Superior temporal gyrus (tissue), 1 donor: Measurements from ENCODE around the gene TRPM2.
A peak's percentile ranks its signal among the peaks of the same experiment; 100 is the strongest.

Experiments used
- DNase-seq: peaks from one replicate; pipeline ENCODE4 v3.0.0-alpha.2; 2016; ENCODE audit errors: extremely low spot score

The TRPM2 gene

DNA sequence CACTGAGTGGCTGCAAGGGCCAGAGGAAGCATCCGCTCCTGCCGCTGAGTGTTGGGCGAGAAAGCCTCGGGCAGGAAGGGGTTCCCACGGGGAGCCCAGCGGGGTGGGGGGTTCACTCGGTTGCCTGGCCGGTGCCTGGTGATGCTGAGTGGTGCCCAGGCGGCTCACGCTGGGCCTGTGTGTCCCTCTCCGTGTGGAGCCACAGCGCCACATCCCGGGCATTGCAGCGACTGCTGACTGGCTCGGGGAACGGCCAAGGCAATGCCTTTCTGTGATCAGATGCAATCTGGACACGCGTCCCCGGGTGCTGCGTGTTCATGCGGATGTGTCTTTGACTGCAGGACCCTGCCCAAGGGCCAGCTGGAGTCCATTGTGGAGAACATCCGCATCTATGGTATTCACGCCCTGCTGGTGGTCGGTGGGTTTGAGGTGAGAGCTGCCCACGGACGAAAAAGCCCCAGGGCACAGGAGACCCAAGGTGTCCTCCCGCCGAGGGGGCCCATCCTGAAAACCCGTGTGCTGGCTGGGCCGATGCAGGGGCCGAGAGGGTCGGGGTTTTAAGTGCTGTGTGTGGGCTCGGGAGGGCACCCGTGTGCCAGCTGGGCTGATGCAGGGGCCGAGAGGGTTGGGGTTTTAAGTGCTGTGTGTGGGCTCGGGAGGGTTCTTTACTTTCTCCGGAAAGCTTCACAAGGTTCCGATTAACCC is 30.6 kb upstream of the TRPM2 start:
- no peak for DNase-seq

DNA sequence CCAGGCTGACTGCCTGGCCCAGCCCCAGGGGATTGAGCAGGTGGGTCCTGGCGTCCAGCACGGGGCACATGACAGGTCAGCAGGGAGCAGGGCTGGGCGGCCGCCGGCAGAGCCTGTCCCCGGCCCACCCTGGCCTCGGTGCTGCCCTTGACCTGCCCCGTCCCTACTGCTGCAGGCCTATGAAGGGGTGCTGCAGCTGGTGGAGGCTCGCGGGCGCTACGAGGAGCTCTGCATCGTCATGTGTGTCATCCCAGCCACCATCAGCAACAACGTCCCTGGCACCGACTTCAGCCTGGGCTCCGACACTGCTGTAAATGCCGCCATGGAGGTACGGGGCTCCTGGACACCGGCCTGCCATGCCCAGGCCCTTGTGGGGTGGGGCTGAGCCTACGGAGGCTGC is 29.8 kb upstream of the TRPM2 start:
- DNase-seq: no peak

DNA sequence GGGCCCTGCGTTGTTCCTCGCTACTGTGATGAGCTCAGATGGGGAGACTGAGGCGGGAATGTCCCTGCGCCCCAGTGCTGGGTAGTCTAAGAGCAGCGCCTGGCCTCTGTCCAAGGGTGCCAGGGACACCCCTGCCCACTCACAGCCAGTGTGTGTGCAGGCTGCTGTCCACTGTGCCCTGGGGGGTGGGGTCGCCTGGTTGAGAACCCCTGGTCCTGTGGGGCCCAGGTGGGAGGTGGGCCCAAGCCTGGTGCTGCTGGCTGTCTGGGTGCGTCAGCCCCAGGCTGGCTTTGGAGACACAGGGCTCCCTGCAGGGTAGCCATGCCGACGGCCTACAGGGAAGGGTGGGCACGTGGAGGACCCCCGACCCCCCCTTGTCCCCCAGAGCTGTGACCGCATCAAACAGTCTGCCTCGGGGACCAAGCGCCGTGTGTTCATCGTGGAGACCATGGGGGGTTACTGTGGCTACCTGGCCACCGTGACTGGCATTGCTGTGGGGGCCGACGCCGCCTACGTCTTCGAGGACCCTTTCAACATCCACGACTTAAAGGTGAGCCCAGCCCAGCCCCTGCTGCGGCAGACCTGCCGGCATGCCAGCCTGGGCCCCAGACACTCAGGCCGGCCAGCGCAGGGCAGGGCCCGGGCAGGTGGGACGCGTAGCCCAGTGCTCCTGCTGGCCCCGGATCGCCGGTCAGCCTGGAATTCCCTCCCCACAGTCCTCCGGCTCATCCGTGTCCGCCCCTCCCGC is 29.1 kb upstream of the TRPM2 start:
- DNase-seq: no peak

DNA sequence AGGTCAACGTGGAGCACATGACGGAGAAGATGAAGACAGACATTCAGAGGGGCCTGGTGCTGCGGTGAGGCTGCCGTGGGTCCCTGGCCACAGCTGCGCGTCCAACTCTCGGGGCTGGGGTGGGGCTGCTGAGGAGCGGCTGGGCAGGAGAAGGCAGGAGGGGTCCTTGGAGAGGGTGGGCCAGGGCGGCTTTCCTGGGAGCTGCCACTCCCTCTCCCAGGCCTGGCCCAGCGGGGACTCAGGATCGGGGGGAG is 28.6 kb upstream of the TRPM2 start:
- DNase-seq: no peak

DNA sequence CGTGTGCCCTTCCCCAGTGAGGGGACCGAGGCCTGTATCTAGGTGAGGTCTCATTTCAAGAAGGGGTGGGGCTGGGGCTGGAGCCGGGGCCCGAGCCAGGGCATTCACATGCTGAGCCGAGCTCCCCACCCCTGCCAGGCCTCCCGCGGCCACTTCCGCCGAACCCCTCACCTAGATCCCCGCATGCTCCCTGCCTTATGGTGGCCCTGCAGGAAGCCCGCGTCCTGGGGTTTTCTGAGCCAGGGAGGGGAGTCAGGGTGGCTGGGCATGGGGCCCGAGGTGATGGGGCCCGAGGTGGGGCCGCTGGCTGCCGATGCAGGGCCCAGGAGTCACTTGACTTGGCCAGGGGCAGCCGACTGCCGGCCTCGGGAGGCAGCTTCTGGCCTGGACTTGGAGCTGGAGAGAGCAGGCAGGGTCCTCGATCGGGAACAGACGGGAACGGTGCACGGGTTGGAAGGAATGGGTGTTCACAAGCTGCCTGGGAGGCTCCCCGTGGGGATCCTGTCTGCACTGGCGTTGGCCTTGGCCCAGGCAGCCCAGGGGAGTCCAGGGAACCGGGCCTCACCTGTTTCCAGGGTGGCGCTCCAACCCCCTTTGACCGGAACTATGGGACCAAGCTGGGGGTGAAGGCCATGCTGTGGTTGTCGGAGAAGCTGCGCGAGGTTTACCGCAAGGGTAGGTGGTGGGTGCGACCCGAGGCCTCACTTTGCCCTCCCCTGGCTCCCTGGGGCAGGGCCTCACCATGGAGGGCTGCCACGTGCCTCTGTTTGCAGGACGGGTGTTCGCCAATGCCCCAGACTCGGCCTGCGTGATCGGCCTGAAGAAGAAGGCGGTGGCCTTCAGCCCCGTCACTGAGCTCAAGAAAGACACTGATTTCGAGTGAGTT is 27.8 kb upstream of the TRPM2 start:
- no peak for DNase-seq

DNA sequence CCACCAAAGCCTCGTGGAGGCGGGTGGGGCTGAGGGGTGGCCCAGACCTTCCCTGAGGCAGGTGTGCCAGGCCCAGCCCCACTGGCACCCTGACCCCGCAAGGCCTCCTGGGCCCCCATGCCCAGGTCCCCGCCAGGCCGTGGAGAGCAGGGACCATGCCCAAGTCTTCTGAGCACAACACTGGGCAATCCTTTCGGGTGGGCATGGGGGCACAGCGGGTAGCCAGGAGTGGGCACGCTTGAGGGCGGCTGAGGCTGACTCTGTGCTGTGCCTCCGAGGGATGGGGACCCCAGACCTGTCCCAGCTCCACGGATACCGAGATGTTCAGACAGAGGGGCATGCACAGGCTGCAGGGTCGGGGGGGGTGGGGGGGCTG is 27.2 kb upstream of the TRPM2 start:
- no peak for DNase-seq

DNA sequence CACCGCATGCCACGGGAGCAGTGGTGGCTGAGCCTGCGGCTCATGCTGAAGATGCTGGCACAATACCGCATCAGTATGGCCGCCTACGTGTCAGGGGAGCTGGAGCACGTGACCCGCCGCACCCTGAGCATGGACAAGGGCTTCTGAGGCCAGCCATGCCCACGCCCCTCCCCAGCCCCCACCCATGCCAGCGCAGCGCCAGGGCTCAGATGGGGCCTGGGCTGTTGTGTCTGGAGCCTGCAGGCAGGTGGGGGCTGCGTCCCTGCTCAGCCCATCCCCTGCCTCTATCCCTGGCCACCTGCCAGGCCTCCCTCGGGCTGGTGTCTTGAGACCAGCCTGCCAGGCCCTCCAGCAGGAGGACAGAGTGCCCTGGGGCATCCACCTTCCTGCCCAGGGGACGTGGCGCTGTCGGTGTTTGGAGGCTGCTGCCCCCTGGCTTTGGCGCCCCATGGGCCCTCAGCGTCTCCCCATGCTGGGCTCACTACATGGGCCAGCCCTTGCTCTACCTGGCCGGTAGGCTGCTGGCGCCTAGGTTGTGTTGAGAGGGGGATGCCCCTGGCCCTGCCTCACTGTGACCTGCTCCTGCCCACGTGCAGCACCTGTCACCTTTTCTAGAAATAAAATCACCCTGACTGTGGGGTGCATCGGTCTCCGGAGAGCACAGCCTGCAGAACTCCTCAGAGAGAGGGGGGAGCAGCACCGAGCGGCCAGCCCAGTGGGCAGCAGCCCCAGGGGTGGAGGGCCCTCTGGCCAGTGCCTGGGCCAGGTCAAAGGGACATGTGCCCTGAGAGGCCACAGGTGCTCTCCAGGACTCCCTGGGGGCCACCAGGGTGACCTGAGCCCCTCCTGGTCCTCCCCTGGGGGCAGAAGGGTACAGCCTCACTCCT is 26.5 kb upstream of the TRPM2 start:
- no peak for DNase-seq

DNA sequence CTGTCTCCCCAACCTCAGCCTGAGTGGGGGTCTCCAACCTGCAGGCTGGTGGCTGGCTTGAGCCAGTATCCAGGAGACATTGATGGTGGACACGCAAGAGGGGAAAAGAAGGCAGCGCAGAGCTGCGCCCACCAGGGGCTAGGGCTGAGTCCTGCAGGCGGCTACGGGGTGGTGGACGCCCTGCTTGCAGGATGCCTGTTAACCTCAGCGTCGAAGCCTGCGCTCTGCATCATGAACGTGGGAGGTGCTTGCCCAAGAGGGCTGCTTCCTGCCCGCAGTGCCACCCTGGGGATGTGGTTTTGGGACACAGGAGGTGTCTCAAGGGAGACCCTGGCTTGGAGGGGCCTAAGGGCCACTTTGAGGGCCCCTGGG is 25.8 kb upstream of the TRPM2 start:
- DNase-seq: no peak

DNA sequence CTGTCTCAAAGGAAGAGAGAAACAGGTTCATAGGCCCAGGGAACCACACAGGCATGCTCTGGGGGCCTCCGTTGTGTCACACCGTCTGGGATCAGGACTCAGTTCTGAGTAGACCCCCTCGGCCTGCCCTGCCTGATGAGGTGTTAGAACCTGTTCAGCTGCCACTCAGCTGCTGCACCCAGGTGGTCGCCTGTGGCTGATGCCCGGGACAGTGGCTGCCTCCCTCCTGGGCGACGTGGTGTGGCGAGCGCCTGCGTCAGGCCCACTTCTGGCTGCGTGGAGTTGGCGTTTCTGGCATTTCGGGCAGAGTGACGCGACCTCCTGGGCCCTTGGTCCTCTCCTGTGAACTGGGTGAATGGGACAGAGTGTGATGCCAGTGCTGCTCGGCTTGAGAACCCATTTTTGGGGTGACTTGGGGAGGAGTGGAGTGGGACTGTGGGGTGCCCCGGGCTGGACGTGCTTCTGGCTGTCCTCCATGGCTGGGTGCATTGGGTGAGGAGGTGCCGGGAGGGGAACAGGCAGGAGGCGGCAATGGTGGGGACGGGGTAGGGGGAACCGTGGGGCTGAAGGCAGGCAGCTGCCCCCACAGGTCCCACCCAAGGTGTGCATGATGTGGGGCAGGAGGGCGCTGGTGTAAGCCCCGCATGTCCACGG is 25.1 kb upstream of the TRPM2 start:
- DNase-seq: no peak

DNA sequence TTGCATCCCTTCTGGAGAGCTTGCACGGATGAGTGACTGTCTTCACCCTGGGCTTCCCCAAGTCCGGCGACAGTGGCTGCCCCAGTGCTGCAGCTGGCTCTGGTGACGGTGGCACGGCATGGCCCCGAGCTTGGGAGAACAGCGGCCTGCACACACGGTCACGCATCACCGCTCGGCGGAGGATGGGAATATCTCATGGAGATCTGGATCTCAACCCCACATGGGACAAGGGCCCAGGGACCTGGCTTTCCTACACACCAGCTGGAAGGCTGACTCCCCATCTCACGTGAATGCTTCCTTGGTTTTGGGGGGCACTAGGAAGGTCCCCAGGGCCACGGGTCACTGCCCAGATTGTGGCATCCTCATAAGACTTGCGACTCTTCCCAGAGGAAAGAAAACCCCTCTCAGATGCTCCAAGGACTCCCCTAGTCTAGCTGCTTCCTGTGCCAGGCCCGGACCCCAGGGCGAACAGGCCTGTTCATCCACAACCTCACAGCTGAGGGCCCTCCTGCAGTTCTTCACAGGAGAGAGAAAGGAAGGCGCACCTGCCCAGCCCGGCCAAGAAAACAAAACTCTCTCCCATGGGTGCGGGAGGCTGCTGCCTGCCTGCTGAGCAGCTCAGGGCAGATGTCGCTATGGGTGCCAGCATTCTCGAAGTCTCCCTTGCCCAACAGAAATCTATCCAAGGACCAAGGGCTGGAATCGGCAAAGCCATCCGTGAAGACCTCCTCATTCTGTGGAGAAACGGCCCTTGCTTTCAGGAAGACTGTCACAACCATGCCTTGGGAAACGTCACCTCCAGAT is 24.1 kb upstream of the TRPM2 start:
- DNase-seq: peak; percentile 24

DNA sequence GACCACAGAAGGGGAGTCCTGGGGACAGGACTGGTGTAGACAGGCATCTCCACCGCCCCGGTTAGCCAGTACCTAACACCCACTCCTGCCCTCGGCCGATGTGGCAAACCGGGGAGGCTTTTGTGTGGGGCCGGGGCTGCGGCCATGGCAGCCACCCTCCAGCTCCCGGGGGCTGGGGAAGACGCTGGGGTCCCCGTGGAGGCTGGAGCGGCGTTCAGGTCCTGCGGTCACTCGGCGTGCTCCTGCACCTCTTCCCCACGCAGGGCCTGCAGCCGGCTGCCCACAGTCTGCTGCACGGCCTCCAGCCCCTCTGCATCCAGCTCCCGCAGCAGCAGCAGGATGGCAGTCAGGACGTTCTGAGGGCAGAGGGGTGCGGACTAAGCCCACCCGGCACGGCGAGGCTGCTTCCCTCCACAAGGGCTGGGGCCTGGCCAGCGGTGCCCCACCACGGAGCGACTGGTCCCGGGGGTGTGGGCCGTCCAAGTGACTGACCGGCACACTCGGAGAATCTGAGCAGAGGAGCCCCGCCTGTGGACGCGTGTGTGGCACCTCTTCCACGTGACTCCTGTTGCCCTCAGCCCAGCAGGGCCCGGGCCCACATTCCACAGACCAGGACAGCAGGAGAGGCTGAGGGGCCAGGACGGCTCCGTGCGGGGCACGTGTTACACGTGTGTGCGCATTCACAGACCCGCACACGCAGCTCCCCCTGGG is 23.3 kb upstream of the TRPM2 start:
- DNase-seq: no peak

DNA sequence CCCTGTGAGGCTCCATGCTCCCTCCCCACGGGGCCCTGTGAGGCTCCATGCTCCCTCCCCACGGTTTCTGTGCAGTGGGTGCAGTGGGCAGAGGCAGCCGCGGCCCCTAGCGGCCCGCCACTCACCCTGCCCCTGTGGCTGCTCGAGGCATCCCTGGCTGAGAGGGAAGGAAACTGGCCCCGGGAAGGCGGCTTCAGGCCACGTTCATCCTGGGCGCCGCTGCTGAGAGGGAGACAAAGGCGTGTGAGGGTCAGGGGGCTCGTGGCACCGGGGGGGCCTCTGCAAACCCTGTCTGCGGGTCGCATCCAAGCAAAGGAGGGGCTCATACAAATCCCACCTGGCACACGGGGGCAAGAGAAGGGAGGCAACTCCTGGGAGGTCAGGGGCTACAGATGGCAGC is 22.7 kb upstream of the TRPM2 start:
- no peak for DNase-seq

DNA sequence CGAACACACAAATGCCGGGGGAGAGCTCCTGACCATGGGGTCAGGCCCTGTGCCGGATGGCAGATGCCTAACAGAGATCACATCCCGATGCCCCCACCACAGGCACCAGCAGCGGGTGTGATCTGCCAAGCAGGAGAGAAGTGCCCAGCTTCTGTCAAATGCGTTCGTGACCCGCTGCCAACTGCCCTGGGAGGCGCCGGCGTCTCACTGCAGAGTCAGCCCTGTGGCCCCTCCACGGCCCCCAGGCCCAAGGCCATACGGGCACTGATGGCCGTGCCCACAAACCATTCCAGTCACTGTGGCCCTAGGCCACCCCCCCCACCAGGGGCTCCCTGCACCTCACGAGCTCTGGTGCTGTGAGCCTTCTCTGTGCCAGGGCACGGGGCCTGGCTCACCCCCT is 22.2 kb upstream of the TRPM2 start:
- DNase-seq: no peak

DNA sequence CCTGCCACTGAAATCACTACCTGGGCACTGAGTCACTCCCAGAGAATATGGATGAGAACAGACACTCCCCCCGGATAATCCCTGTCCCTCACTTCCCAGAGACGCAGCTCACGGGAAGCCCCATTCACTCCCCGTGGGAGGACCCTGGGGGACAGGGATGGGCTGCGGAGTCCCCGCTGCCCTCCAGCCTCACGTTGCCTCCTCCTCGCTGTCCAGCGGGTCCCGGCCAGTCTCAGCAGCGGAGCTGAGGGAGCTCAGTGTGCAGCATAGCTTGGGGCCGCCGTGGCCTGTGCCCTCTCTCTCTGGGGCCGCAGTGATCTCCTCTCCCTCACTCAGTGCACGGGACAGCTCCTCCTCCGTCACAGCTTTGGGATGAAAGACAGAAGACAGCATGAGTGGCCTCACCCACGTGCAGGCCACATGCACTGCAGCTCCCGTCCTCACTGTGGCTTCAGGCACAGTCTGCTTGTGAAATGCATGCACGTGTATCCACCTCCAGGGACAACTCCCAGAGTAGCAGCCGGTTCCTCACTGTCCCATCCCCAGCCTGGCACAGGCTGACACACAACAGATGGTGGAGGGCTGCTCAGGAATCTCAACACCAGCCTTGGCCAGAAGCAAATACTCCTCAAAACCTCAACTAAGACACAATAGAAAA is 21.6 kb upstream of the TRPM2 start:
- DNase-seq: no peak

DNA sequence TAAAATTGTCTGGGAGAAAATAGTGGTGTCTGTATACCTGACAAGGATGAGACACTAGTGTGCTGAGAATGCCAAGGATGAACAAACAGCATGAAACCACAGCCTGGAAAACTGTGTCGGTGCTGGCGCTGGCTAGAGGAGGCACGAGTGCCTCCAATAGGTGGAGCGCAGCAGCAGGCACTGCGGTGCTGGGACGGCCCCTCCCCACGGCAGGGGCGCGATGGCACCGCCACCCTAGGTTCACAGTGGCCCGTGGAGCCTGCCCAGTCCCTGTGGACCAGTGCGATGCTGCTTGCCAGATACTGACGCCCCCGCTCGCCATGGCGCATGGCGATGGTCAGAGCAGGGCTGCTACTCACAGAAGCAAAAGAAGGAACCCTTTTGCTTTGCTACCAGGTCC is 21.0 kb upstream of the TRPM2 start:
- DNase-seq: no peak

DNA sequence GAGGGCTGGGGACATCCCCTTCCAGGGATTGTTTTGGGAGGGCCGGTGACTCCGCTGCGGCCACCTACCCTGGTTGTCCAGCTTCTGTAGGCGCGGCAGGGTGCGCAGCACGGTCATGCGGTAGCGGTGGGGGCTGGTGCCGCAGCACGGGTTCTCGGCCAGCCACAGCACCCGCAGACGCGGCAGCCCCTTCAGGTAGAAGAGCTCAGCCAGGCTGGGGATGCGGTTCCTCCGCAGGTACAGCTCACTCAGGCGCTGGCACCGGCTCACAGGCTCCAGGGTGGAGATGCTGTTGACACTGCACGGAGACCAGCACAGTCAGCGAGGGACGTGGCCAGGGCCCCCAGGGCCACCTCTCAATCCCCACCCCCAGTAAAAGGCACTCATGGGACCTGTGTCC is 20.5 kb upstream of the TRPM2 start:
- DNase-seq: no peak

DNA sequence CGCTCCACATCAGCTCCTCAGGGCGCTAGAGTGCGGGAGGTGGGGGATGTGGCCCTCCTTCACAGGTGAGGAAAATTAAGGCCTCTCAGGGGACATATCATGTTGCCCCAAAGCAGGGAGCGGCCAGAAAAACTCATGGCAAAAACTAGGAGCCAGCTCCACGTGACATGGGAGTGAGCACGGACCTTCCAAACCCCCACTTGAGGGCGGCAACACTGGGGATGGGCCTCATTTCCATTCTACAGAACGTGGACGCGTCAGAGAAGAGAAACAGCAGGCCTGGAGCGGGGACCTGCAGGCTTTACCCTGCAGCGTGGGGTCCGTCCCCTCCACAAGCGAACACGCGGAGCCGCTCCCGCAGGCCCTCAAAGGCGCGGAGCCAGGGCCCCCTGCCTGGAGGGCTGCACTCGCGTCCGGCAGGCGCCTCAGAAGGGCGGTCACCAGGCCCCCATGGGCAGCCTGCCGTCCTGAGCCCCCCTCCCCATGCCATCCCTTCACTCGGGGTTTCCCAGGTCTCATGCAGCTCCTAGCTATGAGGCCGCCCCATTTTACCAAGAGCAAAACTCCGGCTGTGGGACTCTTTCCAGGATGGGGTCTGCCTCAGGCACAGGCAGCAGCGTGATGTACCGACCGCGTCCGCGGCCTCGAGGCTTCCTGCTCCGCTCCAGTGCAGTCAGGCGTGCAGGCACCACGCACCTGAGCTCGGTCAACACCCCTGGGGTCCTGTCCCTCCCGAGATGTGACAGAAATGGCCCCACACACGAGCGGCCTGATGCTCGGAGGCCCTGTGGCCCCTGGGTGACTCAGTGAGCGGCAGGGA is 19.7 kb upstream of the TRPM2 start:
- no peak for DNase-seq

DNA sequence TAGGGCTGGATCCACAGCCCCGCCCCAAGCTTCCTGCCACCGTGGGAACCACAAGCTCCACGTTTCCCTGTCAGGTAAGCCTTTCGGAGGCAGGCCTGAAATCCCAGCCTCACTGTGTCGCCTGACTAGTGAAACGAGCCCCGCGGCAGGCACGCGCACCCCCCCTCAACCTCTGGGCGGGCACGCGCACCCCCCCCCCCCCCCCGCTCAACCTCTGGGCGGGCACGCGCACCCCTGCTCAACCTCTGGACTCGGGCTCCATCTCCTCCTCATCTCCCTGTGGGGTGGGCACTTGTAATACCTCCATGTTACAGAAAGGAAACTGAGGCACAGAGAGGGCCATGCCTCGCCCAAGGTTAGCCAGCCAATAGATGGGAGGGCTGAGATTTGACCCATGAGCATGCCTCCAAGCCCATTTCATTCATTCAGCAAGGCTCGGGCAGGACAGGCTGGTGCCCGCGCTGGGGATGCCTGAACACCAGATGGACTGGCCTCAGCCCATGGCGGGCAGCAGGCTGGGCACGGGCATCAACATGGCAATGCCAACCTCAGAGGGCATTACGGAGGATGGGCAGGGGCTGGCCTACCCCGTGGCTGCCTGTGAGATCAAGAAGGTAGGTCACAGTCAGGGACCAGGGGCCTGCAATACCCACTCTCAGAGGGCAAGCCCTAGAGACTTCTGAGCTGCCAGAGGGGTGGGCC is 18.9 kb upstream of the TRPM2 start:
- no peak for DNase-seq
